T-helper 1 cell (primary cell): Measurements from ENCODE around the gene SUPT3H.

ENCODE experiments used
- DNase-seq, 5 donors: peaks; one replicate each; pipeline ENCODE4 v3.0.0-alpha.2; 2012 to 2020
- total RNA-seq, 4 donors: gene quantifications; one replicate each; lab custom pipeline; 2026; lab: John Stamatoyannopoulos, UW

The SUPT3H gene
- total RNA-seq, result 17.1 to 25.1 (median 17.7) reads per million in 4 donors

- DNase-seq, result peak; percentile 84 to 93 (median 84)
Observed at GRCh38 chr6:45377554-45378333, at the start of gene SUPT3H. TSS of gene SUPT3H (minus strand) at chr6:45377934.

DNA sequence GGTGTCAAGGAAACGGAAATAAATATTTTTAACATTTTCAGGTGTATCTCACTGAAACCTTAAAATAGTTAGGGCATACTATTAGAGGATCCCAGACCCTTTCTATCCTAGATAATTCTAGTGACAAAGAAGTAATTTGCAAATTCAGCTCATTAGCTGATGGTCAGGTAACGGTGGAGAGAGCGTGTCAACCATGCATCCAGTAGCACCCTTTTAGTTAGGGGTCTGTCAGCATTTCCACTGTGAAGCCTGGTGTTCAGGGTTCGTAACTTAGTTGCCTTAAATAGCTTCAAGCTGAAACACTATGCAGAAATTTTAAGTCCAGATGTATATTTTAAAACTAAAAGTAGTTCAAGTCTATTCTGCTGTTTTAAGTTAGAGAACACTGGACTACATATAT, 48.5 kb upstream of the SUPT3H start:
- DNase-seq, result no peak

GRCh38 chr6:45424451-45424861, 46.7 kb upstream of the SUPT3H start:
- DNase-seq, result no peak

DNA sequence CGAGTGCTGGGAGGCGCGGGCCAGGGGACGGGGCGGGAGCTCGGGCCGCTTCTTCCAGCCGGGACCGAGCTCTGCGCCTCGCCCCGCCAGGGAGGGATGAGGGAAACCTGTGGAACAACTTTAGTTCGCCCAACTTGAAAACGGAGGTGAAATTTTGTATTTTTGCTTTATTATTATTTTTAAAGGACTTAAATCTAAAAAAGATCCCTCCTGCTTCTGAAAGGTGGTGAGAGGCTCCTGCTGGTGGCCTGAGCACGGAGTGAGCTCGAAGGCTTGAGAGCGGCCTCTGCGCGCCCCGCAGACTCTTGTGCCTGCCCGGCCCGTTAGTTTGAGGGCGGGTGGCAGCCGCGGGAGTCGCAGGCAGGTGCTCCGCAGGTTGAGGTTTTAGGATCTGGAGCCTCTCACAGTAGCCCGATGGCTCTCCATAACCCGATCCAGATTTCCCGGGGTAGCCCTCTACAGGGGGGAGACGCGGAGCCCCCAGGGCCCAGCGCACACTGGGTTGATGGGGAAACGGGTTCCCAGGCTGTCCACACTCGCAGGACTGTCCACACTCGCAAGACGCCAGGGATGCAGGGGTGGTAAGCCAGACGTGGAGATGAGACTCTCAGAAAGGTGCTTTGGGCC, 46.2 kb upstream of the SUPT3H start:
- peak in 2 of 5 donors; percentile 4 to 40 for DNase-seq

- peak in 2 of 5 donors; percentile 22 to 27 for DNase-seq
Observed at GRCh38 chr6:45423111-45423823, 45.5 kb upstream of the SUPT3H start.

DNA sequence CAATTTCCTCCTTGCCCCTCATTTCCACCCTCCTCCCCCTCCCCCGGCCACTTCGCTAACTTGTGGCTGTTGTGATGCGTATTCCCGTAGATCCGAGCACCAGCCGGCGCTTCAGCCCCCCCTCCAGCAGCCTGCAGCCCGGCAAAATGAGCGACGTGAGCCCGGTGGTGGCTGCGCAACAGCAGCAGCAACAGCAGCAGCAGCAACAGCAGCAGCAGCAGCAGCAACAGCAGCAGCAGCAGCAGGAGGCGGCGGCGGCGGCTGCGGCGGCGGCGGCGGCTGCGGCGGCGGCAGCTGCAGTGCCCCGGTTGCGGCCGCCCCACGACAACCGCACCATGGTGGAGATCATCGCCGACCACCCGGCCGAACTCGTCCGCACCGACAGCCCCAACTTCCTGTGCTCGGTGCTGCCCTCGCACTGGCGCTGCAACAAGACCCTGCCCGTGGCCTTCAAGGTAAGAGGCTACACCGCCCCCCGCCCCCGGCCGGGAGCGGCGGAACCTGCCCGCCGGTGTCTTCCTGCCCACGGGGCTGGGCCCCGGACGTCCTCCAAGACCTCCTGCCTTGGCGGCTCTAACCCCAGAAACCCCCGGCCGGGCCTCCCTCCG, 44.9 kb upstream of the SUPT3H start:
- DNase-seq, result peak; percentile 35 to 82 (median 51)

GRCh38 chr6:45421709-45422502, 44.2 kb upstream of the SUPT3H start:
- peak in 4 of 5 donors; percentile 25 to 65 (median 46) for DNase-seq

- DNase-seq, result no peak
Observed at GRCh38 chr6:45420909-45421708, 43.4 kb upstream of the SUPT3H start.

- peak; percentile 26 to 60 (median 50) for DNase-seq
Observed at GRCh38 chr6:45420083-45420908, 42.6 kb upstream of the SUPT3H start.

- DNase-seq, result peak in 4 of 5 donors; percentile 35 to 65 (median 38)
Observed at GRCh38 chr6:45419571-45420082, 41.9 kb upstream of the SUPT3H start.

- DNase-seq, result no peak
Observed at GRCh38 chr6:45417436-45417835, 39.7 kb upstream of the SUPT3H start.

- no peak for DNase-seq
Observed at GRCh38 chr6:45416700-45417099, 39.0 kb upstream of the SUPT3H start.

DNA sequence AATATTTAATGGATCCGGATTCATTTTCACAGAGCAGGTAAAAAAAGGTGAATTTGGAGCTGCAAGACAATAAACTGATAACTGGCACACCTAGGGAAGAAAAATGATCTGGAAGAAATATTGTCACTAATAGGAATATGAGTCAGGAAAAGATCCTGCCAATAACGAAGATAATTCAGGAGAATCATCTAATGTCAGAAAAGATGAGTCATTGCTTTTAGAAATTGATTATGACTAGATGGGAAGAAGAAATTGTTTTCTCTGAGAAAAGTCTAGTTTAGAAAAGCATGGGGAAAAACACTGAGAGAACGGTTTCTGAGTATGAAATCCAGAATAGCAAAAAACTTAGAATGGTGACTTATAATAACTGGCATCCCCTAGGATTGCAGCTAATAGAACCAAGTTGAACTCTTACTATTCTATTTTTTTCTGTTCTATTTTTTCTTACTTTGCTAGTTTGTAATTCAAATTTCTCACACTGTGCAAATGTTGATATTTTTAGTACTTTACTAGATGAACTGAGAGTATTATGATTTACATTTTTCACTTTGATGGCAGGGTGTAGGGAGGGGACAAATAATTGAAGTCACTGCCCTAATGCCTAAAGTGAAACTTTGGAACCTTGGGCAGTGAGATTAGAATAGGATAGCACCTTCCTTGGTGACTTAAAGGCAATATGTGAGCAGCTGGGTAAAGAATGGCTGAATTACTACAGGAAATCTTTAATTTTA, 38.2 kb upstream of the SUPT3H start:
- DNase-seq, result no peak

DNA sequence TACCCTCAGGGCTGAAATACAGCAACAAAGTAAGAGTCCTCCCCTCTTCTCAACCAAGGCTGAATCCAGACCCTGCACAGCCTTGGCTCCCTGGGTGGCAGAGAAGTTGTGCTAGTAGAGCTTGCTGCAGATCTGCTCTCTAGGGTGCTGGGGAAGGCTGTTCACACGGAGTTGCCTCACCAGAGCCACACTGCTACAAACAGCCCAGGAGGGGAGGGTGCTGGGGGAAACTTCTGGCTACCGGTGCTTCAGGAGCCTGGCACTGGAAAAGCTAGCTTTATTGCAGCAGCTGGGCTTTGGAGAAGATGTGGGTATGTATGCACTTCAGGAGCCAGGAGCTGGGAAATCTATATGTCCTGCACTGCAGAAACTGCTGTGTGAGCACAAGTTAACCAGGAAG, 37.6 kb upstream of the SUPT3H start:
- no peak for DNase-seq

- DNase-seq, result no peak
Observed at GRCh38 chr6:45411959-45412358, 34.2 kb upstream of the SUPT3H start.

- DNase-seq, result no peak
Observed at GRCh38 chr6:45400021-45400420, 22.3 kb upstream of the SUPT3H start.

- DNase-seq, result no peak
Observed at GRCh38 chr6:45398075-45398813, 20.5 kb upstream of the SUPT3H start.

- no peak for DNase-seq
Observed at GRCh38 chr6:45394586-45395095, 16.9 kb upstream of the SUPT3H start.
